NK-92 (cell line): ENCODE data around the gene GPRC5C.

Experiments used
- DNase-seq: peaks from one replicate; lab custom pipeline; 2025; ENCODE audit not compliant: unreplicated experiment; lab: John Stamatoyannopoulos, UW

The GPRC5C gene

GRCh38 chr17:74451557-74451956, 19.7 kb downstream of the GPRC5C start:
- no peak for DNase-seq

GRCh38 chr17:74452033-74452840, 20.3 kb downstream of the GPRC5C start:
- DNase-seq, result no peak

GRCh38 chr17:74452841-74453661, 21.2 kb downstream of the GPRC5C start:
- DNase-seq, result no peak

GRCh38 chr17:74453665-74454196, 21.8 kb downstream of the GPRC5C start:
- DNase-seq, result no peak

DNA sequence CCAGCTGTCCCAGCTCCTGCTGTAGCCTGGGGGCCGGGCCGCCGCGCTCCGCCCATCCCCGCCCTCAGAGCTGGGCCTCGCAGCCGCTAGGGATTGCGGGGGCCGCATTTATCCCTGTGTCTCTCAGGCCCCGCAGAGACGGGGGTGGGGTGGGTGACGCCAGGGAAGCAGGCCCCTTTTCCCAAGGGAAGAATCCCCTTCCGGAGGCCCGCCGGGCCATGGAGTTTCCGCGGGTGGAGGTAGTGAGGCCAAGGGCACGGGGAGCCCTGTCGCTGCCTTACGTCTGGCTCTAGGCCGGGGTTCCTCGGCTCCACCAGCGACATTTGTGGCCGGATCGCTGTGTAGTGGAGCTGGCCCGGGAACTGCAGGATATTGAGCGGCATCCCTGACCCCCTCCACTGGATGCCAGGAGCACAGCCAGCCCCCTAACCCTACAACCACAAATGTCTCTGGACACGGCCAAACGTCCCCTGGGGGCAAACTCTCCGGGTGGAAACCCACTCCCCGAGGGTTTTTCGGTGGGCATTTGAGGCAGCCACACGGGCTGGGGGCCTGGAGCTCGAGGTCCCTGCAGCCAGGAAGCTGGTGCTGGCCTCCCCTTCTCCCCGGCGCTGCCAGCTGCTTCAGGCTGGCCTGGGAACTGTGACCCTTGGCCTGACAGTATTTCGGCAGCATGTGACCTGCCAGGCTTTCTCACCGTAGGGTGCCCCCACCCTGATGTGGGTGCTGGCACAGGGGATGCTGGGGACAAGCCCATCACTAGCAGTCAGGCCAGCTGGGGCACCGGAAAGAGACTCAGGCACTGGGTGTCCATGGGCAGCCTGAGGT, 22.5 kb downstream of the GPRC5C start:
- no peak for DNase-seq

DNA sequence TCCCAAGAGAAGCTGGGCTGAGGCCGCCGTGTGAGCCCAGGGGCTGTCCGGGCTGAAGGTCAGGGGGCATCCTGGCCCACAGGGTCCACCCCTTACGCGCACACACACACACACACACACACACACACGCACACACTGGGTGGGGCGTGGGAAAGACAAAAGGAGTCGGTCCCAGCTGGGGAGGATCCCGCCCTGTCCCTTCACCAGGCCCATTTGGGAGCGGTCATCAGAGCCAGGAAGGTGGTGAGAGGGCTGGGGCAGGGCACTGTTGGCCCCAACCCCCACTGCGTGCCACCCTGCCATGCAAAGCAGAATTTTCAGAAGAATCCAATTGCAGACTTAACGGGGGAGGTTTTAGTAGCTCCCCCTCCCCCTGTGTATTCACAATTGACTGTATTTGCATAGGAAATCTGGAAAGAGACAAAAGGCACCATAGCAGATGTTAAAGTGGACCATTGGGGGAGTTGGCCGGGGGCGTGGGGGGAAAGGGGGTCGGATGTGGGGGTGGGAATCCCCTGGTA, 23.2 kb downstream of the GPRC5C start:
- DNase-seq, result no peak

GRCh38 chr17:74455821-74456220, 23.9 kb downstream of the GPRC5C start:
- no peak for DNase-seq

- DNase-seq, result no peak
Observed at GRCh38 chr17:74457146-74457819, 25.4 kb downstream of the GPRC5C start.

GRCh38 chr17:74457820-74458166, 25.9 kb downstream of the GPRC5C start:
- DNase-seq, result no peak

DNA sequence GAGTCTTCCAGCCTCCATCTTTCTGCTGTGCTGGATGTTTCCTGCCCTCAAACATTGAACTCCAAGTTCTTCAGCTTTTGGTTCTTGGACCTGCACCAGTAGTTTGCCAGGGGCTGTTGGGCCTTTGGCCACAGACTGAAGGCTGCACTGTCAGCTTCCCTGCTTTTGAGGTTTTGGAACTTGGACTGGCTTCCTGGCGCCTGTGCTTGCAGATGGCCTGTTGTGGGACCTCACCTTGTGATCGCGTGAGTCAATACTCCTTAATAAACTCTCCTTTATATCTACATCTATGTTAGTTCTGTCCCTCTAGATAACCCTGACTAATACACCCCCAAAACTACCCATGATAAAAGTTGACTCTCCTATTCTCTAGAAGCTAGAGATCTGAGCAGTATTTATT, 26.9 kb downstream of the GPRC5C start:
- DNase-seq, result no peak

DNA sequence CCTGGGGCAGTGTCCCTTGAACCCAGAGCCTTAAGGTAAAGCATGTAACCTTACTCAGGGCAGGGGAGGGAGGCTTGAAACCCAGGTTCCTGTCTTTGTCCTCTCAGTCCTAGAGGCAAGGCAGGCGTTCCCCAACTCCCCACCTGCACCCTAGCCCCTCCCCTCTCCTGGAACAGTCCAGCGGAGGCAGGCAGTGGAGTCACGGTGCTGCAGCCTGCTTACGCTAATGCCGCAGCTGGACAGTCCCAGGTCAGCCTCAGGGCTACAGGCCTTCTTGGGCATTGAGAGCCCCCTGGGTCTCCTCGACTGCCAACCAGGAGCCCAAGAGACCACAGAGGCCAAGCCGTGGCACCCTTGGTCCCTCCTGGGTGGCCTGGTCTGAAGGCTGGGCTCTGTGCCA, 27.7 kb downstream of the GPRC5C start:
- DNase-seq, result no peak

DNA sequence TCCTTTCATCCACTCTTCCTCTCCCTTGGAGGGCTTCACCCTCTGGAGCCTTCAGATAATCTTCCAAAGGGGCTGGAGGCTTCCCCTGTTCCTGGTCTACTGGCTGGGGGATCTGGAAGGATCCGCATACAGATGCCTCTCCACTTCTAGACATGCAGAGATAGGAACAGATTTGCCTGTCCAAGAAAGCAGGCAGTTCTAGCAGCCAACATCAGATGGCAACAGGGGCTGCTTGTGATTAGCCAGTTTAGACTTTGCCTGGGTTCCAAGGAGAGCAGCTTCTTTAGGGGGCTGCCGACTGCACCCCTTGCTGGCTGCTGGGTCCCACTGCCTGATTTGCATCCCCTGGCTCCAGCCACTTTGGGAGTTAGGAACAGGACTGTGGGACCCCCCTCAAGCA, 28.4 kb downstream of the GPRC5C start:
- no peak for DNase-seq

DNA sequence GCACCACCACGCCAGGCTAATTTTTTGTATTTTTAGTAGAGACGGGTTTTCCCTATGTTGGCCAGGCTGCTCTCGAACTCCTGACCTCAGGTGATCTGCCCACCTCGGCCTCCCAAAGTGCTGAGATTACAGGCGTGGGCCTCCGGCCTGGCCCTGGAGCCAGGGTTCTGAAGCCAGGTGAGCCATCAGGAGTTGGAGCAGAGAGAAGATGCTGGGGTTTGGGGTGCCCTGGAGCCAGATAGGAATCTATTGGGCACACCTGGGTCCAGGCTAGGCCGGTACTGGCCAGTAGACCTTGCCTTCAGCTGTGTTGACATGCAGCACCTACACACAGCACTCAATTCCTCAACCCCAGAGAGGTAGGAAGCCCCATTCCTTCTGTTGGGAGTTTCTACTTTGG, 29.1 kb downstream of the GPRC5C start:
- no peak for DNase-seq

- DNase-seq, result no peak
Observed at GRCh38 chr17:74461611-74462010, 29.7 kb downstream of the GPRC5C start.

GRCh38 chr17:74464730-74465377, 33.0 kb downstream of the GPRC5C start:
- DNase-seq, result no peak

GRCh38 chr17:74465378-74466110, 33.7 kb downstream of the GPRC5C start:
- DNase-seq, result no peak

DNA sequence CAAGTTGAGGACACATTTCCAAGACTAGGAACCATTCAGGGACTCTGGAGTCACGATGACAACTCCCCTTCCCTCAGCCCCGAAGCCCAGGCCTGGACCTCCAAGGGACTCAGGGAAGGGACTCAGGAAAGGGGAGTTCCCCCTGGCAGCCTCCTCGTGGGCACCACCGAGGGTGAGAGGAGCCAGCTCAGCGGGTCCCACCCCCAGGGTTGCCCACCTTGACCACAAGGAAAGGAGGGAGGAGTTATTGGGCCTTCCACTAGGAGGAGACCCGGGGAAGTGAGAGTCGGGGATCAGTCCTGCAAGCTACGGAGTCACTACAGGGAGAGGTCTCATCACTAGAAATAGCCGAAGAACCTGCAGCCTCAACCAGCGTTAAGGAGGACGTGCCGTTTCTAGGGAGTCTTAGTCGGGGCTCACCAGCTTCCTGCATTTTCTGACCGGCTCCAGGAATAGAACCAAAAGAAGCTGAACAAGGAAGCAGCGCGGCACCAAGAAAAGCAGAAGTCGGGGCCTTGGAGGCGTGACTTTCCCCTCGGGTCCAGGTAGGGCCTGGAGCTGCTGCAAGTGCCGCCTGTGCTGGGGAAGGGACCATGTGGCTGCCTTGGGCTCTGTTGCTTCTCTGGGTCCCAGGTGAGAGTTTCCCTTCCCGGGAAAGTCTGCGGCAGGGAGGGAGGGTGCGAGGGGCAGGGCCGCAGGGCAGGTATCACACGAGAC, 34.4 kb downstream of the GPRC5C start, which contains the start of gene CD300A:
CD300A (plus strand) TSS at position 524 of the 717 bp plus-strand sequence; CDS start at position 594, 70 bp downstream.
- DNase-seq, result no peak

- no peak for DNase-seq
Observed at GRCh38 chr17:74466828-74467184, 34.9 kb downstream of the GPRC5C start.
